ENCODE results near the gene AATK.
"Not testable (repeated sequence)": the region's sequence is repeated elsewhere in the genome, so short reads cannot be mapped to it uniquely, and the experiment has no call there.

Gene AATK

GRCh38 chr17:81159611-81160265 lies 6.3 kb downstream of the AATK start:
- DNase-seq: no peak

- DNase-seq: no peak
Observed at GRCh38 chr17:81158688-81159590, 7.1 kb downstream of the AATK start.

DNA sequence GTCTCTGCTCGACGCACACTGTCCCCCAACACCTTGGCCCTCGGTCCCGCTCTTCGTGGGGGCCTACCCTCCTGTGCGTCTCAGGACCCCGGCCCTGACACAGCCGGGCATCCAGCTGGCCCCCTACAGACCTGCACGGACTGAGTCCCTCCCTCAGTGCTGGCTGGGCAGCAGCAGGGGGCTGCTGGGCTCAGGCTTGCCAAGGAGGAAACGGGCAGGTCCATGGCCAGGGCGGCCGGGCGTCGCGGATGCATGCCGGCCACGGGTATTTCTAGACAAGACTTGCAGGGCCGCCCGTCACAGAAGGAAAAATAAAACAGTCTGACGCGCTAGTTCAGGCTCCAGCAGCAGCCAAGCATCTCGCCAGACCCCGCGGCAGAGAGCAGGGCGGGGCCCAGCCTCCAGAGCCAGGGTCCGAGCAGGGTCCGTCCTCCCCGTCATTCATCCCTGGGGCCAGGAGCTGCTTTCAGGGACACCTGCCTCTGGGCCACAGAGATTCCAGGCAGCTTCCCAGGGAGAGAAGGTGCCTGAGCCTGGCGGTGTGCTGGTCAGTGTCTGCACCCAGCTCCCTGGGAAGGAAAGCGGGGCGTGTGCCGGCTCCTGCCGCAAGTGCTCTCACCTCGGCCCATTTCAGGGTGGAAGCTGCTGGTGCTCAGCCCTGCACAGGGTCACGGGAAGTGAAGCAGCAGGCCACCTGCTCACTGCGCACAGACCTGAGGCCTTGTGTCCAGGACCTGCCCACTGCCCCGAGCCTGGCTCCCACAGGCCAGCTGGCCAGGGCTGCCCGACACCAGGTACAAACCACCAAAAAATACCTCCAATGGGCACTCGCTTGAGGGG lies 8.0 kb downstream of the AATK start:
- DNase-seq: no peak

DNA sequence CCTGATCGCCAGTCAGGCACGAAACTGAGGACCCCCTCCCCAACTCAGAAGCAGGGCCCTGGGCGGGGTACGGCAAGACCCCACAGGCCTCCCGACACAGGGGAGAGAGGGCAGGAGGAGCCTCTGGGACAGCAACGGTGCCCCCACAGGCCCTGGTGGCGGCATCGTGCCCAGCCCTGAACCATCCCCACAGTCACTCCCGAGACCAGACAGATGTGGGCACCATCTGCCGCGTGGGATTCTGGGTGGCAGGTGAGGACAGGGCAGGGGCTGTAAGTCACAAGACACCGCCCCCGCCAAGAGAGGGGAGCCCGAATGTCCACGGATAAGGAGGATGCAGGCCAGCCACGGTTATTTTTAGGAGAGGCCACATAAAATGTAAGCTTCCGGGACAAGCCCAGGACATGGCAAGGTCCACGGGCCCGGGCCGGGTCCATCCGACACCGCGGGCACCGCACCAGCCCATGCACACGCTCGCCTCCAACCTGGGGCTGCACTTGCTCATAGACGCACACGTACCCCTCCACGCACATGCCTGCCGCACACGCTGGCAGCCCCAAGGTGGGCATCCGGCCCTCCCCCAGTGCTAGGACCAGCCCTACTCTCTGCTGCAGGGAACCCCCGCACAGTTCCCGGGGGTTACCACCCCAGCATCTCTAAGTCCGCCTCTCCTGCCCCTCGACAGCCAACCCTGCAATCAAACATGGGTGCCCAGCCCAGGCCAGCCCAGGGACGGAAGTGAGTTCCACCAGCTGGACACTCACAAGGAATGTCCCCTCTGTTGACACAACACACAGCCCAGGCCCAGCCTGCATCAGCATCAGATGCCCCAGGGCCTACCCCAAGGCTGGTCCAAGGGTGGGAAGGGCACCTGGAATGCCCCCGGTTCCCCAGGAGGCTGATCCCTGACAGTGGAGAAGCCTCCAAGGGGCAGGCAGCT lies 8.9 kb downstream of the AATK start:
- no peak for DNase-seq

DNA sequence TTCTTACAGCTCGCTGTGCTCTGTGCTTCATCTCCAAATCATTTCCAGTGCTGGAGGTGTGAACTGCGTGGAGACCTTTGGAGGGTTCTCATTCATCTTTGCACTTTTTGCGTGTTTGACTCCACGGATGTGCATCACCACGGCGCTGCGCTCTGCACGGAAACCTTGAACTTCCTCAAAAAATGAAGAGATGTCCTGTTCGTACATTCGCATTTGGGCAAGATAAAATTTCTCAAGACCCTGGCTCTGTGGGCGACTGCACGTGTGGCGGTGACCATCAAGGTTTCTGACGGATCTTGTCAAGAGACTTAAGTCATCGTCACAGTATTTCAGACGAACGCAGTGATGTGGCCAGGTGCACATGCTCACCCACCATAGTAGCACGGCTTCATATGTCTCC lies 11.1 kb downstream of the AATK start:
- DNase-seq: no peak

GRCh38 chr17:81154016-81154415 lies 12.0 kb downstream of the AATK start:
- DNase-seq: not testable (repeated sequence)

DNA sequence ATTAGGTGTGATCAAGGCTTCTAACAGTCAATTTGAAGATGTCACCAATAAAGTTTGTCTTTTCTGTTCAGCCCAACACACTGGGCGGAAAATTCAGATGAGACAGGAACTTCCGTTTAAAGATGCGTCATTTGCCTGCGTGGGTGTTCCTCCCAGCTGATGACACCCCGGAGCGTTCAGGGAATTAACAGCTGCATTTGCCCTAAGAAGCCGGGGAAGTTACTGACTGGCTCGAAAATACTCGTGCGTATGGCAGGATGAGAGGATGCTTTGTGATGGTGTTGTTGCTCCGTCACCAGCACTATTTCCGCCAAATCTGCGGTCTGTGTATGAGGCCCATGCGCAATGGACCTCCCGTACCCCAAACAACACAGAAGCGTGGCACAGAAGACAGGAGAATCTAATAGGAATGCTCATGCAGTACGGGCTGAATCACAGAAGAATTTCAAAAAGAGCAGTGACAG lies 12.6 kb downstream of the AATK start:
- no peak for DNase-seq

GRCh38 chr17:81152288-81152828 lies 13.7 kb downstream of the AATK start:
- DNase-seq: no peak

DNA sequence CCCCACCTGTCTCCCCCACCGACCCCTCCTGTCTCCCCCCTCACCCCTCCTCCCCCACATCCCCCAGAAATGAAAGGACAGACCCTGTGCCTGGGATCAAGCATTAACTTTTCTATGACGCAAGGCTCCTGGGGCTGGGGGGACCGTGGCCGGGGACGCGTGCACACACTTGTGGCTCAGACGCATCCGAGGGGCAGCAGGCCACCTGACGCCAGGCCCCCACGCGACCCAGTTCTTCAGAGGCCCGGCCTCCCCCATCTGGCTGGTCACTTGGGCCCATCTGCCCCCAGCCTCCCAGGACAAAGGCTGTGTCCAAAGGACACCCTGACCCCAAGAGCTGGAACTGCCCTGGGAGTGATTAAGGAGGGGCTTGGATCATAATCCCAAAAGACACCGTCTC lies 14.7 kb downstream of the AATK start:
- DNase-seq: no peak

GRCh38 chr17:81150377-81151077 lies 15.5 kb downstream of the AATK start:
- peak; percentile 49 for DNase-seq

GRCh38 chr17:81148986-81149533 lies 17.0 kb downstream of the AATK start:
- DNase-seq: peak; percentile 35

DNA sequence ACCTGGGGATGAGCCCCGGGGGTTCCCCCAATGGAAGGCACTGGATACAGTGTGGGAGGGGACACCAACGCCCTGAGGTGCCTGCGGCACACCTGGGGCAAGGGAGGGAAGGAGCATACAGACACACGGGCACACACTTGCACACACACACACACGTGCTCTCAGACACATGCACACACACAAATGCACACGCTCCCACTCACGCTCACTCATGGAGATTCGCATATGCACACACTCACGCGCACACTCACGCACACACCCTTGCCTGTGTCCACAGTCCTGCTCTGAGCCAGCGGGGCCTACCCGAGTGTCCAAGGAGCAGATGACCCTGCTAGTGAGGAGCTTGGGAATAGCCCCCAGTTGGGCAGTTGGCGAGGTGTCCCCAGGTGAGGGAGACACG lies 17.4 kb downstream of the AATK start:
- DNase-seq: no peak

GRCh38 chr17:81147701-81148100 lies 18.3 kb downstream of the AATK start:
- no peak for DNase-seq

- DNase-seq: not testable (repeated sequence)
Observed at GRCh38 chr17:81146208-81146607, 19.8 kb downstream of the AATK start.

- no peak for DNase-seq
Observed at GRCh38 chr17:81144423-81144781, 21.6 kb downstream of the AATK start.

DNA sequence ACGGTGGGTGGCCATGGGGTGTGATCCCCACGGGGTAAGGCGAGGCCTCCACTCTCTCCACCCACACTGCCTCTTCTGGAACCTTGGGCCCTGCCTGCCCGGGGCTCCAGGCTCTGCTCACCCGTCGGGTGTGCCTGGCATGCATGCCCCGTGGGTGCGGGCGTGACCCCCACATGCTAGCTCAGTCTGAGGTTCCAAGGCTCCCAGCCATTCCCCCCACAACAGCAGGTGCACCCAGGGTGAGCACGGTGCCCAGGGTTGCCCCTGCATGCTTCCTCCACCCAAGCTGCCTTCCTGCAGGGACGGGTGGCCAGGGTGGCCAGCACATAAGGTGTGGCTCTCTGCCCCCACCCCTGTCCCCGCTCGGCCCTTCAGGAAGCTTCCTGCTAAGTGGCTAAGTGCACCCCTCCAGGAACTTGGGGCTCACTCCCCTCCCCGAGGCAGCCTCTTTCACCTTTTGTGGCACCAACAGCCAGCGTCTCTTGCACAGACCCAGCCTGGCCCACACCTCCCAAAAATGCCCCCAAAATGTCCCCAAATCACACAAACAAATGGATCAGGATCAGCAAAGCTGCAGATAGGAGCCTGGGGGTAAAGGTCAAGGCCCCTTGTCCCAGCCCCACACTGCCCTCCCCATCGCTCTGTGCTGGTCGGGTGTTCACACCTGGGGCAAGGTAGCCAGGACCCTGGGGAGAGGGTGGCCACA lies 22.2 kb downstream of the AATK start:
- DNase-seq: no peak

DNA sequence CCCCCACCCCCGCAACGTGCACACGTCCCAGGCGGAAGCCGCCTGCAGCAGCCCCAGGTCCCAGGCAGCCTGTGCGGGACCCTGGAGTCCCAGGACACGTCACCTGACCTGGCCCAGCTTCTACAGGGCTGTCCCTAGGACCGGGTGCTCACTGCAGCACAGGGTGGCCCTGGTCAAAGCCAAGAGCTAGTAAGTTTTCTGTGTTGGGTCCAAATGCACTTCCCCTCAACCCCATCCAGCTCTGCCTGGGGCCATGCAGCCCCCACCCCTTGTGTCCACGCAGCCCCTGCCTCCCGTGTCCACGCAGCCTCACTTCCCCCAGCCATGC lies 22.9 kb downstream of the AATK start:
- DNase-seq: no peak

- DNase-seq: peak; percentile 88
Observed at GRCh38 chr17:81142301-81143199, 23.5 kb downstream of the AATK start.

DNA sequence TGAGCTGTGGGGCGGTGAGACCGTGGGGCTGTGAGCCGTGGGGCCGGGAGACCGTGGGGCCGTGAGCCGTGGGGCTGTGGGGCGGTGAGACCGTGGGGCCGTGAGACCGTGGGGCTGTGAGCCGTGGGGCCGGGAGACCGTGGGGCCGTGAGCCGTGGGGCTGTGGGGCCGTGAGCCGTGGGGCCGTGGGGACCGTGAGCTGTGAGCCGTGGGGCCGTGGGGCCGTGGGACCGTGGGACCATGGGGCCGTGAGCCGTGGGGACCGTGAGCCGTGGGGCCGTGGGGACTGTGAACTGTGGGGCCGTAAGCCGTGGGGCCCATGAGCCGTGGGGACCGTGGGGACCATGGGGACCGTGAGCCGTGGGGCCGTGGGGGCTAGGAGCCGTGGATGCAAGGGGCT lies 25.3 kb downstream of the AATK start:
- no peak for DNase-seq
